ENCODE measurements around the gene PMAIP1. TPM values are rescaled to one million over a fixed set of nuclear protein-coding genes. Genes with fewer than 3 reads are reported as not detected.

Gene PMAIP1
- total RNA-seq, 1 donor from 2014 or later, result 3.2 TPM

DNA sequence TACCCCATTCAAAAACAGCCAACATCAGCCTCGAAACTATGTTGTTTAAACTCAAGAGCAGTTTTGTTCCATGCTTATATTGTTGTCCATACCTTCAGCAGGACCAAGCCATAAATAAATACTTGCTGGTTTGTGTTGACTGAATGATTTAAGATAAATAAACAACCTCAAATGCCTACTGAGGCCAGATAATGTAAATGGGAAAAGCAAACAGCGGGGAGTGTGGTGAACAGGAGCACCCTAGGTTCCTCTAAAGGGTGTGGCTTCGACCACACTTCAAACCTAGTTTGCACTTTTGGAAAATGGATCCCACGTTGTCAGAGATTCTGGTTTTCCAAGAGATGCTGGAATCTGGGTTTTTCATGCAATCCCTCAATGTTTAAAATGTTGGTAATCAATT lies 1.7 kb upstream of the PMAIP1 start:
- TF ChIP-seq, protein P1, sequence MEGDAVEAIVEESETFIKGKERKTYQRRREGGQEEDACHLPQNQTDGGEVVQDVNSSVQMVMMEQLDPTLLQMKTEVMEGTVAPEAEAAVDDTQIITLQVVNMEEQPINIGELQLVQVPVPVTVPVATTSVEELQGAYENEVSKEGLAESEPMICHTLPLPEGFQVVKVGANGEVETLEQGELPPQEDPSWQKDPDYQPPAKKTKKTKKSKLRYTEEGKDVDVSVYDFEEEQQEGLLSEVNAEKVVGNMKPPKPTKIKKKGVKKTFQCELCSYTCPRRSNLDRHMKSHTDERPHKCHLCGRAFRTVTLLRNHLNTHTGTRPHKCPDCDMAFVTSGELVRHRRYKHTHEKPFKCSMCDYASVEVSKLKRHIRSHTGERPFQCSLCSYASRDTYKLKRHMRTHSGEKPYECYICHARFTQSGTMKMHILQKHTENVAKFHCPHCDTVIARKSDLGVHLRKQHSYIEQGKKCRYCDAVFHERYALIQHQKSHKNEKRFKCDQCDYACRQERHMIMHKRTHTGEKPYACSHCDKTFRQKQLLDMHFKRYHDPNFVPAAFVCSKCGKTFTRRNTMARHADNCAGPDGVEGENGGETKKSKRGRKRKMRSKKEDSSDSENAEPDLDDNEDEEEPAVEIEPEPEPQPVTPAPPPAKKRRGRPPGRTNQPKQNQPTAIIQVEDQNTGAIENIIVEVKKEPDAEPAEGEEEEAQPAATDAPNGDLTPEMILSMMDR (IDR thresholded peaks at IDR 0.05; ENCODE audit: unreplicated experiment), result no peak
- H3K27ac Mint-ChIP-seq (ENCODE audit: unreplicated experiment), result no peak overlapping the region
- no peak for DNase-seq (ENCODE audit: low spot score)
- H3K4me1 Mint-ChIP-seq (ENCODE audit: unreplicated experiment), result peaks cover 5% of the 10 kb centered on the region
- no peaks in the 10 kb centered on the region for H3K36me3 Mint-ChIP-seq (ENCODE audit: low read depth, unreplicated experiment)
- peaks cover 3% of the 10 kb centered on the region for H3K27me3 Mint-ChIP-seq (ENCODE audit: unreplicated experiment)
- no peak overlapping the region for H3K4me3 Mint-ChIP-seq (ENCODE audit: unreplicated experiment)
- H3K9me3 Mint-ChIP-seq (ENCODE audit: unreplicated experiment), result no peaks in the 10 kb centered on the region

DNA sequence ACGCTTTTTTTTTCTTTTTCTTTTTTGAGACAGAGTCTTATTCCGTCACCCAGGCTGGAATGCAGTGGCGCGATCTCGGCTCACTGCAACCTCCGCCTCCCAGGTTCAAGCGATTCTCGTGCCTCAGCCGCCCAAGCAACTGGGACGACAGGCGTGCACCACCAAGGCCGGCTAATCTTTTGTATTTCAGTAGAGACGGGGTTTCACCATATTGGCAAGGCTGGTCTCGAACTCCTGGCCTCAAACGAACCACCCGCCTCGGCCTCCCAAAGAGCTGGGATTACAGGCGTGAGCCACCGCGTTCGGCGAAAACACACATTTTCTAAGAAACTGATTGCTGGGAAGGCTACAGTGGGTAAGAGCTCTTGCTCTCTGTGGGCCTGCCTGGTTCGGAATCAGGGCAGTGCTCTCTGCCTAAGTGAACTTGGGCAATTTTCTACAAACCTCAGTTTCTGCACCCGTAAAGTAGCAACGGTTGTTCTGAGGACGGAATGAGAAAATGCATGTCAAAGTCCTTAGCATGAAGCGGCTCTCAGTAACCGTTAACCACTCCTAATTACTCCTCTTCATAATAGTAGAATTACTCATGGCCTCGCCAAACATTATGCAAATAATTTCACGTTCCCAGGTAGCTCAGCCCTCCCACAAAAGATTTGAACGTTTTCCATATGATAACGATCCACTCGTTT lies 1.0 kb upstream of the PMAIP1 start:
- DNase-seq (ENCODE audit: low spot score), result peak; percentile 4
- peak overlapping the region; percentile 68 for H3K27ac Mint-ChIP-seq (ENCODE audit: unreplicated experiment)
- peaks cover 3% of the 10 kb centered on the region for H3K27me3 Mint-ChIP-seq (ENCODE audit: unreplicated experiment)
- no peaks in the 10 kb centered on the region for H3K36me3 Mint-ChIP-seq (ENCODE audit: low read depth, unreplicated experiment)
- H3K4me1 Mint-ChIP-seq (ENCODE audit: unreplicated experiment), result peaks cover 5% of the 10 kb centered on the region
- H3K4me3 Mint-ChIP-seq (ENCODE audit: unreplicated experiment), result peak overlapping the region; percentile 89
- TF ChIP-seq, protein P1 (IDR thresholded peaks at IDR 0.05; ENCODE audit: unreplicated experiment), result no peak
- H3K9me3 Mint-ChIP-seq (ENCODE audit: unreplicated experiment), result no peaks in the 10 kb centered on the region

DNA sequence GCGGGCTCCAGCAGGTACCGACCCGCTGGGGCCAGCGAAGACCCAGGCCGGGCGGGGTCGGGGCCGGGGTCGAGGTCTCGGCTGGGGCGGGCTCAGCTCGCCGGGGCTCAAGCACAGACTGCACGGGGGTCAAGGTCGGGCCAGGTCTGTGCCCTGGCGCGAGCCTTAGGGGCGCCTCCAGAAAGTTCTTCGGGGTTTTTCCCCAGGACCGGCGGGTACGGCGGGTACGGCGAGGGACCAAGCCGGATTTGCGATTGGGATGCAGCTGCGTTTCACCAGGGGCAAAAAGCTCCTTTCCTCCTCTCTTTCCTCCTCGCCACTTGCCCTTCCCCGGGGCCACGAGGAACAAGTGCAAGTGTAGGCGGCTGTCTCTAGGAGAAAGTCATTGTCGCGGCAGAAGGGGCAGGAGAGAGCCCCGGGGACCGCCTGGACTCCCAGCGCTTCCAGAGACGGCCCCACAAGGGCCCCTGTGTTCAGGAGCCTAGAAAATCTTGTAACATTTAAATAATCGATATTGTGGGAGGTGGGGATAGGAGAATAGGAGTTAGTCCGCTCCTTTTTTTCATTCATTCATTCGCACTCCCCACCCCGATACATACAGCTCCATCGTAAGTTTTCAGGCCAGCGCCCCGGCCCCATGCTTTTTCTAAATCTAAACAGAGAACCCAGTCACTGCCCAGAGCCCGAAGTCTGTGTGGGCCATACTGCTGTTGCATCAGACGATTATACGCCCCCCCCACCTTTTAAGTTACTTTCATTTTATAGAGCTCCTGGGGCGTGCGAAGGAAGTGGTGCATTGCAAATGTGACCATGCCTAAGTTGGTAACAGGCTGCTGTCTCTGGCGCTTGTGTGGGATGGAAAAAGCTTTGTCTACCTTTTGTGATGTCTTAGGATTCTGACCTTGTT lies 679 bp downstream of the PMAIP1 start:
- no peaks in the 10 kb centered on the region for H3K36me3 Mint-ChIP-seq (ENCODE audit: low read depth, unreplicated experiment)
- H3K27ac Mint-ChIP-seq (ENCODE audit: unreplicated experiment), result no peak overlapping the region
- H3K4me3 Mint-ChIP-seq (ENCODE audit: unreplicated experiment), result peak overlapping the region; percentile 88
- TF ChIP-seq, protein P1 (IDR thresholded peaks at IDR 0.05; ENCODE audit: unreplicated experiment), result no peak
- no peaks in the 10 kb centered on the region for H3K9me3 Mint-ChIP-seq (ENCODE audit: unreplicated experiment)
- peak; percentile 28 for DNase-seq (ENCODE audit: low spot score)
- H3K4me1 Mint-ChIP-seq (ENCODE audit: unreplicated experiment), result peaks cover 13% of the 10 kb centered on the region
- peaks cover 3% of the 10 kb centered on the region for H3K27me3 Mint-ChIP-seq (ENCODE audit: unreplicated experiment)

DNA sequence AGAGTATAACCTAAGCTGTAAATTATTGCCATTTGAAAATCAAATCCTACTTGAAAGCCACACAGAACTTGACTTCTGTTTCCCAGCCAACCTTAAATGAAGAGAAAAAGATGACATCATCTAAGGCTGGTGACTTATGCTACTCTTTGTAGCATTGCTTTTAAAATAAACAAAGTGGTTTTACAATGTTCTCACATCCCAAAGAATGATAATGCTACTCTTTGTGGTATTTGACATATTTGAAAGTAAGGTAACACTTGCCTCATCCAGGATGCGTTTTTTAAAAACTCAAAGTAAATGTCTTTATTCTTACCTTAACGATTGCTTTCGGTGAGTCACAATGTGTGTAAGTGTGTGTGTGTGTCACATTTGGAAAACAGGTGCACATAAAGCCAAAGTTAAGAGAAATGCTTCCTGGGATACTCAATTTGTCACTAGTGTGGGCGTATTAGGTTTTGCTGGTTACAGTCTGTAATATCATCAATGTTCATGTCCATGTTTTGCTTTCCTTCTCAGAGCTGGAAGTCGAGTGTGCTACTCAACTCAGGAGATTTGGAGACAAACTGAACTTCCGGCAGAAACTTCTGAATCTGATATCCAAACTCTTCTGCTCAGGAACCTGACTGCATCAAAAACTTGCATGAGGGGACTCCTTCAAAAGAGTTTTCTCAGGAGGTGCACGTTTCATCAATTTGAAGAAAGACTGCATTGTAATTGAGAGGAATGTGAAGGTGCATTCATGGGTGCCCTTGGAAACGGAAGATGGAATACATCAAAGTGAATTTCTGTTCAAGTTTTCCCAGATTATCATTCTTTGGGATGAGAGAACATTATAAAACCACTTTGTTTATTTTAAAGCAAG lies 2.6 kb downstream of the PMAIP1 start:
- H3K4me3 Mint-ChIP-seq (ENCODE audit: unreplicated experiment), result no peak overlapping the region
- H3K27ac Mint-ChIP-seq (ENCODE audit: unreplicated experiment), result no peak overlapping the region
- DNase-seq (ENCODE audit: low spot score), result no peak

More for the DNA sequence above, 2.6 kb downstream of the PMAIP1 start:
- TF ChIP-seq, protein P1 (IDR thresholded peaks at IDR 0.05; ENCODE audit: unreplicated experiment), result no peak
- H3K36me3 Mint-ChIP-seq (ENCODE audit: low read depth, unreplicated experiment), result no peaks in the 10 kb centered on the region
- peaks cover 3% of the 10 kb centered on the region for H3K27me3 Mint-ChIP-seq (ENCODE audit: unreplicated experiment)
- H3K4me1 Mint-ChIP-seq (ENCODE audit: unreplicated experiment), result peaks cover 17% of the 10 kb centered on the region
- H3K9me3 Mint-ChIP-seq (ENCODE audit: unreplicated experiment), result no peaks in the 10 kb centered on the region
